ENCODE data around the gene AKAP9.

- no peak for TF ChIP-seq CTCF (IDR thresholded peaks at IDR 0.05)
- no peak for TF ChIP-seq POLR2A (IDR thresholded peaks at IDR 0.05)
Observed at GRCh38 chr7:91957823-91958222, 17.2 kb downstream of the AKAP9 start.

Data from esophagus squamous epithelium (tissue), 4 donors.